Stomach (tissue), 9 donors: ENCODE measurements around the gene AGPAT4. TPM values are rescaled to one million over a fixed set of nuclear protein-coding genes. Genes with fewer than 3 reads are reported as not detected.
A peak's percentile ranks its signal among the peaks of the same experiment; 100 is the strongest.

Experiments
- DNase-seq, 2 donors: peaks; one replicate each; pipeline versions ENCODE4 v3.0.0 to v3.0.0-alpha.2; 2013 to 2019
- H3K27ac ChIP-seq, 5 donors: fragments of 200-600 bp in 4 of 5; sonication (generic) in 4 of 5; one replicate each; pipeline ENCODE4 v1.5.1; 2013 to 2019; ENCODE audit warnings: mild to moderate bottlenecking in 1 of 5, moderate library complexity in 1 of 5
- H3K27me3 ChIP-seq, 3 donors: fragments of 200-600 bp; sonication (generic); one replicate each; pipeline ENCODE4 v1.5.1; 2017 to 2019; ENCODE audit warnings: mixed run types in 1 of 3
- H3K36me3 ChIP-seq, 4 donors: fragments of 200-600 bp; sonication (generic); 1 replicate in 3 of 4; 2 replicates in 1 of 4; pipeline ENCODE4 v1.5.1; 2016 to 2019
- H3K4me1 ChIP-seq, 4 donors: fragments of 200-600 bp; sonication (generic); one replicate each; pipeline ENCODE4 v1.5.1; 2016 to 2019
- H3K4me3 ChIP-seq, 4 donors: fragments of 200-600 bp; sonication (generic) in 3 of 4; one replicate each; pipeline ENCODE4 v1.5.1; 2016 to 2019; ENCODE audit warnings: mild to moderate bottlenecking in 1 of 4
- H3K9me3 ChIP-seq, 4 donors: fragments of 200-600 bp; sonication (generic); one replicate each; pipeline ENCODE4 v1.5.1; 2016 to 2019
- CTCF ChIP-seq, 7 experiments: fragments of 450-650 bp in 4 of 7; fragments of 200-600 bp in 3 of 7; sonication (generic) in 3 of 7; IDR thresholded peaks; one replicate each; pipeline ENCODE4 v1.5.1; 2016 to 2019; ENCODE audit warnings: antibody characterized with exemption in 7 of 7, control low read depth in 2 of 7, mild to moderate bottlenecking in 1 of 7
- EP300 ChIP-seq: sonication (generic); formaldehyde crosslinking; IDR thresholded peaks from one replicate; pipeline ENCODE4 v1.6.1; 2017; ENCODE audit warnings: antibody characterized with exemption
- POLR2A ChIP-seq, 4 donors: fragments of 450-650 bp; IDR thresholded peaks; one replicate each; pipeline ENCODE4 v1.6.1; 2016; ENCODE audit warnings: antibody characterized with exemption in 4 of 4, control low read depth in 2 of 4, mild to moderate bottlenecking in 1 of 4, moderate library complexity in 1 of 4
- POLR2AphosphoS5 ChIP-seq, 3 donors: sonication (generic); formaldehyde crosslinking; IDR thresholded peaks; one replicate each; pipeline ENCODE4 v1.6.1; 2016; ENCODE audit warnings: antibody characterized with exemption in 3 of 3
- WGBS, 5 donors: extraction: QIAGEN DNeasy Blood & Tissue Kit in 3 of 5; methylation state at CpG; one replicate each; pipeline versions ENCODE4 v1.1.5 to v1.1.7; 2013 to 2018; 5-methylcytosine and 5-hydroxymethylcytosine counted together
- intact Hi-C: fragments of 100-400 bp; cut with DNase I; formaldehyde crosslinking; loops from one replicate; pipeline ENCODE4 v1.15.1; 2023; ENCODE audit warnings: low total_unique reads
- polyA plus RNA-seq, 3 donors: library from polyadenylated mRNA; stranded (reverse); fragments of 200-250 nt; gene quantifications; one replicate each; pipeline ENCODE4 v1.2.3, GENCODE V29; 2013
- total RNA-seq, 5 donors: library from RNA; depleted of rRNA; stranded (reverse); fragments of >200 nt; gene quantifications; one replicate each; pipeline versions ENCODE4 v1.1.0 to v1.2.3, GENCODE V29; 2014 to 2016
- donor health status: healthy with polysubstance abuse.
- donor health status: Bipolar disorder and iron deficiency.
- donor health status: healthy.

Gene AGPAT4
- total and polyA plus RNA-seq, 8 donors: 0.46 to 15.8 (median 1.0) TPM

GRCh38 chr6:161171207-161171606, 102.7 kb downstream of the AGPAT4 start:
- H3K4me3 ChIP-seq: no peak overlapping the region
- H3K27ac ChIP-seq: no peak overlapping the region
- WGBS, 5 donors: 64 to 80% (median 75%) methylated on average over 2 of the region's 2 CpGs
- no peak for TF ChIP-seq CTCF (IDR thresholded peaks at IDR 0.05)
- no peak for TF ChIP-seq EP300
- no peak for TF ChIP-seq POLR2A (IDR thresholded peaks at IDR 0.05)
- no peak for TF ChIP-seq POLR2AphosphoS5 (IDR thresholded peaks at IDR 0.05)
- H3K9me3 ChIP-seq: no peaks in the 10 kb centered on the region
- intact Hi-C loops: no loop called here
- no peaks in the 10 kb centered on the region for H3K36me3 ChIP-seq
- DNase-seq: no peak
- no peaks in the 10 kb centered on the region for H3K27me3 ChIP-seq
- H3K4me1 ChIP-seq: peaks cover 0 to 7% (median 2%) of the 10 kb centered on the region in 4 donors

- Histone ChIP-seq H3K4me3 (no peak overlapping the region), H3K4me1 (peaks cover 0 to 7% (median 2%) of the 10 kb centered on the region in 4 donors), H3K36me3 (peaks cover 0 to 11% (median 7%) of the 10 kb centered on the region in 4 donors), H3K9me3 (no peaks in the 10 kb centered on the region), H3K27ac (no peak overlapping the region), H3K27me3 (no peaks in the 10 kb centered on the region)
- WGBS, 5 donors: 53 to 72% (median 64%) methylated on average over 4 of the region's 4 CpGs
- intact Hi-C loops: no loop called here
- TF ChIP-seq POLR2A (IDR thresholded peaks at IDR 0.05): no peak
- TF ChIP-seq POLR2AphosphoS5 (IDR thresholded peaks at IDR 0.05): no peak
- TF ChIP-seq EP300: no peak
- TF ChIP-seq CTCF (IDR thresholded peaks at IDR 0.05): no peak
- peak; percentile 40 to 56 for DNase-seq
These were observed 104.2 kb downstream of the AGPAT4 start for GRCh38 chr6:161169696-161170095.

- Histone ChIP-seq H3K36me3 (peaks cover 0 to 18% (median 12%) of the 10 kb centered on the region in 4 donors), H3K9me3 (no peaks in the 10 kb centered on the region), H3K27me3 (no peaks in the 10 kb centered on the region), H3K27ac (no peak overlapping the region), H3K4me1 (peaks cover 0 to 7% (median 2%) of the 10 kb centered on the region in 4 donors), H3K4me3 (no peak overlapping the region)
- 85 to 99% (median 92%) methylated on average over 2 of the region's 2 CpGs for WGBS, 5 donors
- no peak for DNase-seq
- intact Hi-C loops: no loop called here
- TF ChIP-seq EP300: no peak
- no peak for TF ChIP-seq POLR2AphosphoS5 (IDR thresholded peaks at IDR 0.05)
- TF ChIP-seq POLR2A (IDR thresholded peaks at IDR 0.05): no peak
- no peak for TF ChIP-seq CTCF (IDR thresholded peaks at IDR 0.05)
These were observed 104.8 kb downstream of the AGPAT4 start for GRCh38 chr6:161169035-161169434.

GRCh38 chr6:161168281-161168891, 105.5 kb downstream of the AGPAT4 start:
- WGBS, 5 donors: 61 to 78% (median 72%) methylated on average over 14 of the region's 14 CpGs

GRCh38 chr6:161166677-161167076, 107.2 kb downstream of the AGPAT4 start:
- H3K27me3 ChIP-seq: no peaks in the 10 kb centered on the region
- no peaks in the 10 kb centered on the region for H3K9me3 ChIP-seq
- 93 to 99% (median 94%) methylated on average over 5 of the region's 5 CpGs for WGBS, 5 donors
- intact Hi-C loops: no loop called here
- no peak overlapping the region for H3K27ac ChIP-seq
- H3K36me3 ChIP-seq: peaks cover 0 to 27% (median 23%) of the 10 kb centered on the region in 4 donors
- DNase-seq: no peak
- peaks cover 0 to 15% (median 4%) of the 10 kb centered on the region in 4 donors for H3K4me1 ChIP-seq
- no peak for TF ChIP-seq EP300
- TF ChIP-seq POLR2AphosphoS5 (IDR thresholded peaks at IDR 0.05): no peak
- TF ChIP-seq POLR2A (IDR thresholded peaks at IDR 0.05): no peak
- no peak for TF ChIP-seq CTCF (IDR thresholded peaks at IDR 0.05)
- H3K4me3 ChIP-seq: no peak overlapping the region

More at GRCh38 chr6:161168281-161168891, 105.5 kb downstream of the AGPAT4 start:
- Histone ChIP-seq H3K4me1 (peaks cover 0 to 7% (median 2%) of the 10 kb centered on the region in 4 donors), H3K27ac (no peak overlapping the region), H3K27me3 (no peaks in the 10 kb centered on the region), H3K9me3 (no peaks in the 10 kb centered on the region), H3K36me3 (peaks cover 0 to 24% (median 19%) of the 10 kb centered on the region in 4 donors), H3K4me3 (no peak overlapping the region)
- TF ChIP-seq POLR2A (IDR thresholded peaks at IDR 0.05): no peak
- peak in 1 of 3 donors; percentile 13 for TF ChIP-seq POLR2AphosphoS5 (IDR thresholded peaks at IDR 0.05)
- intact Hi-C loops: no loop called here
- DNase-seq: peak in 1 of 2 donors; percentile 69
